Lower leg skin (tissue), 4 donors: ENCODE measurements around the gene P2RY2. TPM values are rescaled to one million over a fixed set of nuclear protein-coding genes. Genes with fewer than 3 reads are reported as not detected.

Source experiments
- DNase-seq, 2 donors: peaks; one replicate each; pipeline ENCODE4 v3.0.0-alpha.2; 2019; ENCODE audit warnings: low spot score in 2 of 2
- H3K4me3 ChIP-seq: fragments of 200-600 bp; sonication (generic); 2 replicates; pipeline ENCODE4 v1.5.1; 2017; ENCODE audit warnings: mild to moderate bottlenecking, low read depth; ENCODE audit not compliant: poor library complexity, severe bottlenecking
- POLR2A ChIP-seq, 2 donors: fragments of 450-650 bp; IDR thresholded peaks; one replicate each; pipeline ENCODE4 v1.6.1; 2016 to 2017; ENCODE audit warnings: antibody characterized with exemption in 2 of 2, mild to moderate bottlenecking in 1 of 2, moderate library complexity in 1 of 2
- WGBS, 2 donors: methylation state at CpG; one replicate each; pipeline ENCODE4 v1.1.5; 2018; 5-methylcytosine and 5-hydroxymethylcytosine counted together
- intact Hi-C: fragments of 100-400 bp; cut with DNase I; formaldehyde crosslinking; loops from one replicate; pipeline ENCODE4 v1.15.0; 2023; ENCODE audit warnings: low total_unique reads
- total RNA-seq, 4 donors: library from RNA; depleted of rRNA; stranded (reverse); fragments of >200 nt; gene quantifications; one replicate each; pipeline ENCODE4 v1.1.0, GENCODE V29; 2016
- TF ChIP-seq, protein P1 (sequence below), 3 donors: fragments of 450-650 bp; IDR thresholded peaks; one replicate each; pipeline ENCODE4 v1.5.1; 2016; ENCODE audit warnings: antibody characterized with exemption in 3 of 3, mild to moderate bottlenecking in 3 of 3, moderate library complexity in 2 of 3

The P2RY2 gene
- total RNA-seq, 4 donors from 2014 or later, result 3.2 to 8.7 (median 5.1) TPM

DNA sequence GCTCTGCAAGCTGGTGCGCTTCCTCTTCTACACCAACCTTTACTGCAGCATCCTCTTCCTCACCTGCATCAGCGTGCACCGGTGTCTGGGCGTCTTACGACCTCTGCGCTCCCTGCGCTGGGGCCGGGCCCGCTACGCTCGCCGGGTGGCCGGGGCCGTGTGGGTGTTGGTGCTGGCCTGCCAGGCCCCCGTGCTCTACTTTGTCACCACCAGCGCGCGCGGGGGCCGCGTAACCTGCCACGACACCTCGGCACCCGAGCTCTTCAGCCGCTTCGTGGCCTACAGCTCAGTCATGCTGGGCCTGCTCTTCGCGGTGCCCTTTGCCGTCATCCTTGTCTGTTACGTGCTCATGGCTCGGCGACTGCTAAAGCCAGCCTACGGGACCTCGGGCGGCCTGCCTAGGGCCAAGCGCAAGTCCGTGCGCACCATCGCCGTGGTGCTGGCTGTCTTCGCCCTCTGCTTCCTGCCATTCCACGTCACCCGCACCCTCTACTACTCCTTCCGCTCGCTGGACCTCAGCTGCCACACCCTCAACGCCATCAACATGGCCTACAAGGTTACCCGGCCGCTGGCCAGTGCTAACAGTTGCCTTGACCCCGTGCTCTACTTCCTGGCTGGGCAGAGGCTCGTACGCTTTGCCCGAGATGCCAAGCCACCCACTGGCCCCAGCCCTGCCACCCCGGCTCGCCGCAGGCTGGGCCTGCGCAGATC is 16.5 kb downstream of the P2RY2 start:
- no peak overlapping the region for H3K4me3 ChIP-seq
- intact Hi-C loops, result loop anchor here (1.0 to 10.0 kb wide), 2 partner anchors 48 to 50 kb away; no protein-coding TSS in a partner anchor
- DNase-seq, result no peak
- no peak for TF ChIP-seq POLR2A (IDR thresholded peaks at IDR 0.05)
- TF ChIP-seq, protein P1, sequence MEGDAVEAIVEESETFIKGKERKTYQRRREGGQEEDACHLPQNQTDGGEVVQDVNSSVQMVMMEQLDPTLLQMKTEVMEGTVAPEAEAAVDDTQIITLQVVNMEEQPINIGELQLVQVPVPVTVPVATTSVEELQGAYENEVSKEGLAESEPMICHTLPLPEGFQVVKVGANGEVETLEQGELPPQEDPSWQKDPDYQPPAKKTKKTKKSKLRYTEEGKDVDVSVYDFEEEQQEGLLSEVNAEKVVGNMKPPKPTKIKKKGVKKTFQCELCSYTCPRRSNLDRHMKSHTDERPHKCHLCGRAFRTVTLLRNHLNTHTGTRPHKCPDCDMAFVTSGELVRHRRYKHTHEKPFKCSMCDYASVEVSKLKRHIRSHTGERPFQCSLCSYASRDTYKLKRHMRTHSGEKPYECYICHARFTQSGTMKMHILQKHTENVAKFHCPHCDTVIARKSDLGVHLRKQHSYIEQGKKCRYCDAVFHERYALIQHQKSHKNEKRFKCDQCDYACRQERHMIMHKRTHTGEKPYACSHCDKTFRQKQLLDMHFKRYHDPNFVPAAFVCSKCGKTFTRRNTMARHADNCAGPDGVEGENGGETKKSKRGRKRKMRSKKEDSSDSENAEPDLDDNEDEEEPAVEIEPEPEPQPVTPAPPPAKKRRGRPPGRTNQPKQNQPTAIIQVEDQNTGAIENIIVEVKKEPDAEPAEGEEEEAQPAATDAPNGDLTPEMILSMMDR (IDR thresholded peaks at IDR 0.05), result no peak
- WGBS, 2 donors, result 95 to 97% methylated on average over 56 of the region's 56 CpGs

DNA sequence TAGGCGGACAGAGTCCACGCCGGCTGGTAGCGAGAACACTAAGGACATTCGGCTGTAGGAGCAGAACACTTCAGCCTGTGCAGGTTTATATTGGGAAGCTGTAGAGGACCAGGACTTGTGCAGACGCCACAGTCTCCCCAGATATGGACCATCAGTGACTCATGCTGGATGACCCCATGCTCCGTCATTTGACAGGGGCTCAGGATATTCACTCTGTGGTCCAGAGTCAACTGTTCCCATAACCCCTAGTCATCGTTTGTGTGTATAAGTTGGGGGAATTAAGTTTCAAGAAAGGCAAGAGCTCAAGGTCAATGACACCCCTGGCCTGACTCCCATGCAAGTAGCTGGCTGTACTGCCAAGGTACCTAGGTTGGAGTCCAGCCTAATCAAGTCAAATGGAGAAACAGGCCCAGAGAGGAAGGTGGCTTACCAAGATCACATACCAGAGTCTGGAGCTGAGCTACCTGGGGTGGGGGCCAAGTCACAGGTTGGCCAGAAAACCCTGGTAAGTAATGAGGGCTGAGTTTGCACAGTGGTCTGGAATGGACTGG is 17.2 kb downstream of the P2RY2 start:
- no peak for DNase-seq
- WGBS, 2 donors, result 93 to 94% methylated on average over 7 to 8 of the region's 8 CpGs
- intact Hi-C loops, result loop anchor here (1.0 to 10.0 kb wide), 2 partner anchors 47 to 51 kb away; no protein-coding TSS in a partner anchor
- no peak overlapping the region for H3K4me3 ChIP-seq
- no peak for TF ChIP-seq POLR2A (IDR thresholded peaks at IDR 0.05)
- TF ChIP-seq, protein P1 (IDR thresholded peaks at IDR 0.05), result no peak

DNA sequence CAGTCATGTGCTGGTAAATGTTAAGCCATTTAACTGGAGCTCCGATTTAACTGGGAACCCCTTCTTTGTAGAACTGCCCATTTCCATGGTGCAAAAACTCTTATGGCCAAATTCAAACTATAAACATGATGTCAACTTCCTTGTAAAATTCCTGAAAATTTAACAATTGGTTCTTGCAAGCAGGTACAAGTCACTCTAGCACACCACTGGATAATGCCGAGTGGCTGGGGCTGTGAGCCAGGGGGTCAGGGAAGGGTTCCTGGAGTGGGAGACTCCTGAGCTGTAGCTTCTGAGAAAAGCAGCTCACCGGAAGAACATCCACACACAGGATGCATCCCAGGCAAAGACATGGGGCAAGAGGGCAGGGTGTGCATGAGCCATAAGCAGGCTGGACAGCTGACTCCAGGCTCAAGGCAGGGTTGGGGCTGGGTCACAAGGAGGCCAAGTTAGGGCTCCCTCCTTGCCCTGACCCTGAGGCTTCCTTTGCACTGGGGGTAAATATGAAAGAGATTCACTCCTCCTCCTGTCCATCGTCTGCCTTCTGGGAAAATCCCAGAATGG is 18.2 kb downstream of the P2RY2 start:
- DNase-seq, result no peak
- H3K4me3 ChIP-seq, result no peak overlapping the region
- TF ChIP-seq POLR2A (IDR thresholded peaks at IDR 0.05), result no peak
- TF ChIP-seq, protein P1 (IDR thresholded peaks at IDR 0.05), result no peak
- intact Hi-C loops, result loop anchor here (10.0 kb wide), 1 partner anchor 51 kb away; no protein-coding TSS in a partner anchor
- 83 to 88% methylated on average over 4 of the region's 4 CpGs for WGBS, 2 donors

DNA sequence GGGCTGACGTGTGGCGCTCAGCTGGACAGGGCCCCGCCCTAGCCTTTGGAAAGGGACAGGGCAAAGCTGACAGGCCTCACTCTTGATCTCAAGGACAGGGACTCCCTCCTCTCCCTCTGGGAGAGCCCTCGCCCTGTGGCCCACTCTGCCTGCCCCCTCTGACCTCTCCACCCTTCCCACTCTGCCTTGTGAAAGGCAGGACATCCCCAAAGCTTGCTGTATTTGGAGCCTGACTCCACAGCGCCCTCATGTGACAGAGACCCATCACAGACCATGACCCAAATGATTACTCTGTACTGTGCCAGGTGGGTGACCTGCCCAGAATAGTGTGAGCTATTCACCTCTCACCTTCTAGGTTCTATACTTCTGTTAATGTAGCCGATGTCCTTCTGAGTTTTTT is 18.8 kb downstream of the P2RY2 start:
- H3K4me3 ChIP-seq, result no peak overlapping the region
- DNase-seq, result no peak
- TF ChIP-seq, protein P1 (IDR thresholded peaks at IDR 0.05), result no peak
- no peak for TF ChIP-seq POLR2A (IDR thresholded peaks at IDR 0.05)
- intact Hi-C loops, result loop anchor here (10.0 kb wide), 1 partner anchor 52 kb away; no protein-coding TSS in a partner anchor
- WGBS, 2 donors, result 61 to 62% methylated on average over 6 of the region's 6 CpGs

DNA sequence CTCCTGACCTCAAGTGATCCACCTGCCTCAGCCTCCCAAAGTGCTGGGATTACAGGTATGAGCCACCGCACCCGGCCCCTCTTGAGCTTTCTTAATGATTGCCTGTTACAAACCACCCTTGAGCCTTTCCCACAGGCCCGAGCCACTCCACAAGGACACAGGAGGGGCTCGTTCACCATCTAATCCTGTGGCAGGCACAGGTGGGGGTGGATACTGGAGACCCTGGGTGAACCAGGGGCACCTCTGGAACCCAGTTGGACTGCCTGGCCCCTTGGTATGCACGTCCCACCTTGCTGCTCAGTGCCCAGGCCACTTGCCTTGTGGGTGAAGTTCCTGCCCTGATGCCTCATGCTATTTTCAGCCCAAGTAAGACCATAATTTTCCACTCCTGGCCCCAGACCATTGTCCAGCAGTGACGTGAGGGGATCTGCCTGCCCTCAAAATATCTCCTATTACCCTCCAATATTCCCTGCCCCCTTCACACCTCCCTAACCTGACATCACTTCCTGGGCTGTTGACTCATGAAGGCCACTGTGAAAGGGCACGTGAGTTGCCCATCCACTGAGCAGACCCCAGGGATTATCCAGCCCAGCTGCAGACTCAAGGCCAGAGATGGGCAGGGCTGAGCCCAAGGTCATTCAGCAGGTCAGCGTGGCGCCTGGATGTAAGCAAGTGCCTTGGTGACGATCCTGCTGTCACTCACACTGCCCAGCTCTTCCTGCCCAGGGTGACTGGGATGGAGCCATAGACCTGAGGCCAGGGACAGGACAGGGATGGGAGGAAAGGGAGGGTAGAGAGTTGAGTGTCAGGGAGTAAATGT is 19.6 kb downstream of the P2RY2 start:
- TF ChIP-seq, protein P1 (IDR thresholded peaks at IDR 0.05), result no peak
- no peak for TF ChIP-seq POLR2A (IDR thresholded peaks at IDR 0.05)
- intact Hi-C loops, result loop anchor here (10.0 kb wide), 1 partner anchor 53 kb away; no protein-coding TSS in a partner anchor
- WGBS, 2 donors, result 80 to 82% methylated on average over 10 of the region's 10 CpGs
- no peak overlapping the region for H3K4me3 ChIP-seq
- DNase-seq, result no peak
